ENCODE measurements around the gene NUBPL. TPM values are rescaled to one million over a fixed set of nuclear protein-coding genes. Genes with fewer than 3 reads are reported as not detected.

The NUBPL gene
- total RNA-seq, 1 experiment from 2014 or later = 11.6 TPM

DNA sequence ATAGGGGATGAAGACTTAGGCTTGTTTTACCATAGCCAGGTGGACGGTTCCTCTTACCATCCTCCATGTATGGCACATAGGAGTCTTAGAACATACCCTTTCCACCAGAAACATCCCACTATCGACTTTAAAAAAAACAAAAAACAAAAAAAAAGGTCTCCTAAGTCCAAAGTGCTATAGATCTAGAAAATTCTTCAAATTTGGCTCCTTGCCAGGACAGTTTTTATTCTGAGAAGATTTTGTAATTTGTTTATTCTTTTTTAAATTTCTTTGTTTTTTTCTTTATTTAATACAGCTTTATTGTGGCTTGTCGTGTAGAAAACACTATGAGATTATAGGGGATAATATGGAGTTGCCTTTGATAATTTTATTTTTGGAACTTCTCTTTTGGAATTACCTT, 197.7 kb downstream of the NUBPL start:
- Mint-ChIP-seq H3K9me3 (peaks cover 16% of the 10 kb centered on the region), H3K27ac (no peak overlapping the region), H3K36me3 (peaks cover 10% of the 10 kb centered on the region), H3K27me3 (ENCODE audit: low read depth) (no peaks in the 10 kb centered on the region), H3K4me3 (no peak overlapping the region), H3K4me1 (no peaks in the 10 kb centered on the region)
- ATAC-seq (no peak), DNase-seq (ENCODE audit: low spot score) (no peak)
- TF ChIP-seq ZNF263 (CRISPR knock-in tag; IDR thresholded peaks at IDR 0.05; ENCODE audit: low read depth) = no peak
- no peak for TF ChIP-seq MYBL2 (CRISPR knock-in tag; IDR thresholded peaks at IDR 0.05)
- TF ChIP-seq GTF2I (CRISPR knock-in tag; conservative IDR thresholded peaks at IDR 0.05) = no peak
- no peak for TF ChIP-seq NR2C2 (CRISPR knock-in tag; IDR thresholded peaks at IDR 0.05)
- no peak for TF ChIP-seq SP1 (CRISPR knock-in tag; conservative IDR thresholded peaks at IDR 0.05)
- no peak for TF ChIP-seq SOX15 (CRISPR knock-in tag; IDR thresholded peaks at IDR 0.05)
- no peak for TF ChIP-seq ZNF671 (CRISPR knock-in tag; IDR thresholded peaks at IDR 0.05)
- no peak for TF ChIP-seq ZNF232 (CRISPR knock-in tag; IDR thresholded peaks at IDR 0.05)
- no peak for TF ChIP-seq CREM (CRISPR knock-in tag; IDR thresholded peaks at IDR 0.05)
- no peak for TF ChIP-seq ZNF317 (CRISPR knock-in tag; IDR thresholded peaks at IDR 0.05; ENCODE audit: borderline replicate concordance, low read depth)
- TF ChIP-seq SMAD4 (CRISPR knock-in tag; IDR thresholded peaks at IDR 0.05) = no peak
- TF ChIP-seq ZNF121 (CRISPR knock-in tag; IDR thresholded peaks at IDR 0.05) = no peak
- TF ChIP-seq, protein P1, sequence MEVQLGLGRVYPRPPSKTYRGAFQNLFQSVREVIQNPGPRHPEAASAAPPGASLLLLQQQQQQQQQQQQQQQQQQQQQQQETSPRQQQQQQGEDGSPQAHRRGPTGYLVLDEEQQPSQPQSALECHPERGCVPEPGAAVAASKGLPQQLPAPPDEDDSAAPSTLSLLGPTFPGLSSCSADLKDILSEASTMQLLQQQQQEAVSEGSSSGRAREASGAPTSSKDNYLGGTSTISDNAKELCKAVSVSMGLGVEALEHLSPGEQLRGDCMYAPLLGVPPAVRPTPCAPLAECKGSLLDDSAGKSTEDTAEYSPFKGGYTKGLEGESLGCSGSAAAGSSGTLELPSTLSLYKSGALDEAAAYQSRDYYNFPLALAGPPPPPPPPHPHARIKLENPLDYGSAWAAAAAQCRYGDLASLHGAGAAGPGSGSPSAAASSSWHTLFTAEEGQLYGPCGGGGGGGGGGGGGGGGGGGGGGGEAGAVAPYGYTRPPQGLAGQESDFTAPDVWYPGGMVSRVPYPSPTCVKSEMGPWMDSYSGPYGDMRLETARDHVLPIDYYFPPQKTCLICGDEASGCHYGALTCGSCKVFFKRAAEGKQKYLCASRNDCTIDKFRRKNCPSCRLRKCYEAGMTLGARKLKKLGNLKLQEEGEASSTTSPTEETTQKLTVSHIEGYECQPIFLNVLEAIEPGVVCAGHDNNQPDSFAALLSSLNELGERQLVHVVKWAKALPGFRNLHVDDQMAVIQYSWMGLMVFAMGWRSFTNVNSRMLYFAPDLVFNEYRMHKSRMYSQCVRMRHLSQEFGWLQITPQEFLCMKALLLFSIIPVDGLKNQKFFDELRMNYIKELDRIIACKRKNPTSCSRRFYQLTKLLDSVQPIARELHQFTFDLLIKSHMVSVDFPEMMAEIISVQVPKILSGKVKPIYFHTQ (CRISPR knock-in tag; IDR thresholded peaks at IDR 0.05) = no peak
- TF ChIP-seq, protein P2, sequence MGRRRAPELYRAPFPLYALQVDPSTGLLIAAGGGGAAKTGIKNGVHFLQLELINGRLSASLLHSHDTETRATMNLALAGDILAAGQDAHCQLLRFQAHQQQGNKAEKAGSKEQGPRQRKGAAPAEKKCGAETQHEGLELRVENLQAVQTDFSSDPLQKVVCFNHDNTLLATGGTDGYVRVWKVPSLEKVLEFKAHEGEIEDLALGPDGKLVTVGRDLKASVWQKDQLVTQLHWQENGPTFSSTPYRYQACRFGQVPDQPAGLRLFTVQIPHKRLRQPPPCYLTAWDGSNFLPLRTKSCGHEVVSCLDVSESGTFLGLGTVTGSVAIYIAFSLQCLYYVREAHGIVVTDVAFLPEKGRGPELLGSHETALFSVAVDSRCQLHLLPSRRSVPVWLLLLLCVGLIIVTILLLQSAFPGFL (CRISPR knock-in tag; IDR thresholded peaks at IDR 0.05; ENCODE audit: borderline replicate concordance) = no peak
- TF ChIP-seq, protein P3, sequence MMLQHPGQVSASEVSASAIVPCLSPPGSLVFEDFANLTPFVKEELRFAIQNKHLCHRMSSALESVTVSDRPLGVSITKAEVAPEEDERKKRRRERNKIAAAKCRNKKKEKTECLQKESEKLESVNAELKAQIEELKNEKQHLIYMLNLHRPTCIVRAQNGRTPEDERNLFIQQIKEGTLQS (CRISPR knock-in tag; conservative IDR thresholded peaks at IDR 0.05) = no peak
- POLR2A ChIA-PET = no interaction called here
- CTCF ChIA-PET = no interaction called here

DNA sequence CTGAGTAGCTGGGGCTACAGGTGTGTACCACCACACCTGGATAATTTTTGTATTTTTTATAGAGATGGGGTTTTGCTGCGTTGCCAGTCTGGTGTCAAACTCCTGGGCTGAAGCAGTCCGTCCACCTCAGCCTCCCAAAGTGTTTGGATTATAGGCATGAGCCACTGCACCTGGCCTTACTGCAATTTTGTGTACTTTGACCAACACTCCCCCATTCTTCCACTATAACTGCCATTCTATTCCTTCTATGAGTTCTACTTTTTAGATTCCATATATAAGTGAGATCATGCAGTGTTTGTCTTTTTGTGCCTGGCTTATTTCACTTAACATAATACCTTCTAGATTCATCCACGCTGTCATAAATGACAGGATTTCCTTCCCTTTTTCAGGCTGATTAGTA, 199.1 kb downstream of the NUBPL start:
- no peak for ATAC-seq
- H3K36me3 Mint-ChIP-seq = peaks cover 2% of the 10 kb centered on the region

More for the DNA sequence above, 199.1 kb downstream of the NUBPL start:
- Mint-ChIP-seq H3K27ac (no peak overlapping the region), H3K9me3 (peaks cover 9% of the 10 kb centered on the region), H3K4me1 (no peaks in the 10 kb centered on the region), H3K4me3 (no peak overlapping the region), H3K27me3 (ENCODE audit: low read depth) (no peaks in the 10 kb centered on the region)
- POLR2A ChIA-PET = no interaction called here
- no peak for DNase-seq (ENCODE audit: low spot score)
- CTCF ChIA-PET = no interaction called here
- TF ChIP-seq GTF2I (CRISPR knock-in tag; conservative IDR thresholded peaks at IDR 0.05) = no peak
- TF ChIP-seq, protein P4, sequence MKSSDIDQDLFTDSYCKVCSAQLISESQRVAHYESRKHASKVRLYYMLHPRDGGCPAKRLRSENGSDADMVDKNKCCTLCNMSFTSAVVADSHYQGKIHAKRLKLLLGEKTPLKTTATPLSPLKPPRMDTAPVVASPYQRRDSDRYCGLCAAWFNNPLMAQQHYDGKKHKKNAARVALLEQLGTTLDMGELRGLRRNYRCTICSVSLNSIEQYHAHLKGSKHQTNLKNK (CRISPR knock-in tag; IDR thresholded peaks at IDR 0.05) = no peak
- no peak for TF ChIP-seq ETV6 (CRISPR knock-in tag; IDR thresholded peaks at IDR 0.05)
- no peak for TF ChIP-seq ZNF396 (CRISPR knock-in tag; IDR thresholded peaks at IDR 0.05; ENCODE audit: borderline replicate concordance)
- TF ChIP-seq, protein P5, sequence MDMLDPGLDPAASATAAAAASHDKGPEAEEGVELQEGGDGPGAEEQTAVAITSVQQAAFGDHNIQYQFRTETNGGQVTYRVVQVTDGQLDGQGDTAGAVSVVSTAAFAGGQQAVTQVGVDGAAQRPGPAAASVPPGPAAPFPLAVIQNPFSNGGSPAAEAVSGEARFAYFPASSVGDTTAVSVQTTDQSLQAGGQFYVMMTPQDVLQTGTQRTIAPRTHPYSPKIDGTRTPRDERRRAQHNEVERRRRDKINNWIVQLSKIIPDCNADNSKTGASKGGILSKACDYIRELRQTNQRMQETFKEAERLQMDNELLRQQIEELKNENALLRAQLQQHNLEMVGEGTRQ (CRISPR knock-in tag; IDR thresholded peaks at IDR 0.05) = no peak
- TF ChIP-seq ZNF416 (CRISPR knock-in tag; IDR thresholded peaks at IDR 0.05) = no peak
- TF ChIP-seq, protein P6, sequence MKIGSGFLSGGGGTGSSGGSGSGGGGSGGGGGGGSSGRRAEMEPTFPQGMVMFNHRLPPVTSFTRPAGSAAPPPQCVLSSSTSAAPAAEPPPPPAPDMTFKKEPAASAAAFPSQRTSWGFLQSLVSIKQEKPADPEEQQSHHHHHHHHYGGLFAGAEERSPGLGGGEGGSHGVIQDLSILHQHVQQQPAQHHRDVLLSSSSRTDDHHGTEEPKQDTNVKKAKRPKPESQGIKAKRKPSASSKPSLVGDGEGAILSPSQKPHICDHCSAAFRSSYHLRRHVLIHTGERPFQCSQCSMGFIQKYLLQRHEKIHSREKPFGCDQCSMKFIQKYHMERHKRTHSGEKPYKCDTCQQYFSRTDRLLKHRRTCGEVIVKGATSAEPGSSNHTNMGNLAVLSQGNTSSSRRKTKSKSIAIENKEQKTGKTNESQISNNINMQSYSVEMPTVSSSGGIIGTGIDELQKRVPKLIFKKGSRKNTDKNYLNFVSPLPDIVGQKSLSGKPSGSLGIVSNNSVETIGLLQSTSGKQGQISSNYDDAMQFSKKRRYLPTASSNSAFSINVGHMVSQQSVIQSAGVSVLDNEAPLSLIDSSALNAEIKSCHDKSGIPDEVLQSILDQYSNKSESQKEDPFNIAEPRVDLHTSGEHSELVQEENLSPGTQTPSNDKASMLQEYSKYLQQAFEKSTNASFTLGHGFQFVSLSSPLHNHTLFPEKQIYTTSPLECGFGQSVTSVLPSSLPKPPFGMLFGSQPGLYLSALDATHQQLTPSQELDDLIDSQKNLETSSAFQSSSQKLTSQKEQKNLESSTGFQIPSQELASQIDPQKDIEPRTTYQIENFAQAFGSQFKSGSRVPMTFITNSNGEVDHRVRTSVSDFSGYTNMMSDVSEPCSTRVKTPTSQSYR (CRISPR knock-in tag; IDR thresholded peaks at IDR 0.05) = no peak
- TF ChIP-seq NFYB (CRISPR knock-in tag; conservative IDR thresholded peaks at IDR 0.05; ENCODE audit: low read depth) = no peak

Data from WTC11 (cell line).